NCI-H1436 treated with DMSO at 0.1 percent for 48 hours (cell line): Measurements from ENCODE around the gene TSEN2.
"Not testable (repeated sequence)": the region's sequence is repeated elsewhere in the genome, so short reads cannot be mapped to it uniquely, and the experiment has no call there.

Source experiments
- DNase-seq: peaks from one replicate; lab custom pipeline; 2025; lab: John Stamatoyannopoulos, UW

Gene TSEN2

GRCh38 chr3:12506201-12506709 is 22.0 kb downstream of the TSEN2 start:
- no peak for DNase-seq

GRCh38 chr3:12507591-12508281 is 23.5 kb downstream of the TSEN2 start:
- no peak for DNase-seq

GRCh38 chr3:12508291-12508700 is 24.0 kb downstream of the TSEN2 start:
- DNase-seq: no peak

GRCh38 chr3:12509466-12509865 is 25.2 kb downstream of the TSEN2 start:
- DNase-seq: no peak

- DNase-seq: no peak
These were observed 28.3 kb downstream of the TSEN2 start for GRCh38 chr3:12512534-12513118.

GRCh38 chr3:12513694-12514446 is 29.6 kb downstream of the TSEN2 start:
- no peak for DNase-seq

- DNase-seq: no peak
These were observed 31.4 kb downstream of the TSEN2 start for GRCh38 chr3:12515631-12516030.

- DNase-seq: no peak
These were observed 32.6 kb downstream of the TSEN2 start for GRCh38 chr3:12516873-12517272.

- DNase-seq: no peak
These were observed 34.2 kb downstream of the TSEN2 start for GRCh38 chr3:12518261-12519028.

- DNase-seq: no peak
These were observed 36.7 kb downstream of the TSEN2 start for GRCh38 chr3:12521010-12521409.

GRCh38 chr3:12522721-12523120 is 38.4 kb downstream of the TSEN2 start:
- DNase-seq: no peak

- no peak for DNase-seq
These were observed 43.5 kb downstream of the TSEN2 start for GRCh38 chr3:12527757-12528143.

GRCh38 chr3:12532182-12532581 is 47.9 kb downstream of the TSEN2 start:
- no peak for DNase-seq

- DNase-seq: no peak
These were observed 52.1 kb downstream of the TSEN2 start for GRCh38 chr3:12536423-12536822.

GRCh38 chr3:12541625-12542024 is 57.3 kb downstream of the TSEN2 start:
- DNase-seq: no peak

GRCh38 chr3:12543497-12543896 is 59.2 kb downstream of the TSEN2 start:
- not testable (repeated sequence) for DNase-seq

GRCh38 chr3:12544652-12545472 is 60.6 kb downstream of the TSEN2 start:
- no peak for DNase-seq

GRCh38 chr3:12545473-12545791 is 61.2 kb downstream of the TSEN2 start, which contains the start of gene MKRN2OS:
Gene MKRN2OS (minus strand): TSS chr3:12545499. CDS start chr3:12545464, 35 bp downstream.
- no peak for DNase-seq

GRCh38 chr3:12549971-12550760 is 65.9 kb downstream of the TSEN2 start:
- DNase-seq: no peak

GRCh38 chr3:12553921-12554391 is 69.7 kb downstream of the TSEN2 start:
- DNase-seq: no peak
